NT2/D1 (cell line): ENCODE data around the gene NDUFAF8.

Source experiments
- SUZ12 ChIP-seq: IDR thresholded peaks from 2 replicates; pipeline ENCODE4 v1.6.1; 2011; ENCODE audit not compliant: insufficient read length, insufficient read depth; ENCODE audit errors: extremely low read depth
- YY1 ChIP-seq: IDR thresholded peaks from 2 replicates; pipeline ENCODE4 v1.6.1; 2011; ENCODE audit not compliant: insufficient read length, insufficient read depth
- ZNF274 ChIP-seq: IDR thresholded peaks from 2 replicates; pipeline ENCODE4 v1.6.1; 2011; ENCODE audit warnings: mild to moderate bottlenecking, low read depth, low read length

GRCh38 chr17:81263371-81264181, 24.5 kb downstream of the NDUFAF8 start:
- TF ChIP-seq YY1, result no peak
- no peak for TF ChIP-seq ZNF274
- TF ChIP-seq SUZ12, result no peak
